Stimulated activated CD8-positive, alpha-beta memory T cell treated with anti-CD3 and anti-CD28 coated beads, Interleukin-7, amount 100 ng/mL, for 24 hours (primary cell): ENCODE results near the gene MACROD1.

Experiments used
- DNase-seq: peaks from one replicate; pipeline ENCODE4 v3.0.0-alpha.2; 2020; ENCODE audit warnings: low read depth

Gene MACROD1

GRCh38 chr11:64073542-64073941 lies 92.4 kb downstream of the MACROD1 start:
- DNase-seq, result no peak

- DNase-seq, result no peak
These were observed 93.0 kb downstream of the MACROD1 start for GRCh38 chr11:64072871-64073270.

- DNase-seq, result no peak
These were observed 93.5 kb downstream of the MACROD1 start for GRCh38 chr11:64072403-64072802.

- DNase-seq, result no peak
These were observed 94.1 kb downstream of the MACROD1 start for GRCh38 chr11:64071849-64072248.

- no peak for DNase-seq
These were observed 95.6 kb downstream of the MACROD1 start for GRCh38 chr11:64070314-64070681.

- DNase-seq, result no peak
These were observed 96.3 kb downstream of the MACROD1 start for GRCh38 chr11:64069401-64070313.

GRCh38 chr11:64068705-64069400 lies 97.1 kb downstream of the MACROD1 start:
- DNase-seq, result no peak

GRCh38 chr11:64067230-64067993 lies 98.5 kb downstream of the MACROD1 start:
- no peak for DNase-seq

- no peak for DNase-seq
These were observed 100.2 kb downstream of the MACROD1 start for GRCh38 chr11:64065712-64066111.

- no peak for DNase-seq
These were observed 100.8 kb downstream of the MACROD1 start for GRCh38 chr11:64065141-64065465.

- no peak for DNase-seq
These were observed 101.4 kb downstream of the MACROD1 start for GRCh38 chr11:64064374-64065140.

GRCh38 chr11:64063777-64064176 lies 102.1 kb downstream of the MACROD1 start:
- no peak for DNase-seq

GRCh38 chr11:64062185-64063039 lies 103.5 kb downstream of the MACROD1 start:
- DNase-seq, result no peak

- peak; percentile 24 for DNase-seq
These were observed 105.0 kb downstream of the MACROD1 start for GRCh38 chr11:64060861-64061444.

- no peak for DNase-seq
These were observed 105.6 kb downstream of the MACROD1 start for GRCh38 chr11:64060263-64060860.

- DNase-seq, result no peak
These were observed 106.4 kb downstream of the MACROD1 start for GRCh38 chr11:64059339-64060140.

GRCh38 chr11:64058494-64058893 lies 107.4 kb downstream of the MACROD1 start:
- no peak for DNase-seq

GRCh38 chr11:64057890-64058289 lies 108.0 kb downstream of the MACROD1 start:
- no peak for DNase-seq

- DNase-seq, result no peak
These were observed 109.1 kb downstream of the MACROD1 start for GRCh38 chr11:64056861-64057260.
